AG09309 (cell line): ENCODE results near the gene FAM83F.

Source experiments
- DNase-seq: peaks from one replicate; pipeline ENCODE4 v3.0.0-alpha.2; 2010; ENCODE audit warnings: low read depth
- H3K4me3 ChIP-seq: 2 replicates; pipeline ENCODE4 v1.5.1; 2011; ENCODE audit warnings: mild to moderate bottlenecking, low read depth, low read length, moderate library complexity; ENCODE audit not compliant: control insufficient read depth
- TF ChIP-seq, protein P1 (sequence below): IDR thresholded peaks from 2 replicates; pipeline ENCODE4 v1.5.1; 2011; ENCODE audit warnings: mild to moderate bottlenecking, low read depth, low read length, inconsistent platforms; ENCODE audit not compliant: insufficient read depth, control insufficient read depth; ENCODE audit errors: missing control alignments

Gene FAM83F

DNA sequence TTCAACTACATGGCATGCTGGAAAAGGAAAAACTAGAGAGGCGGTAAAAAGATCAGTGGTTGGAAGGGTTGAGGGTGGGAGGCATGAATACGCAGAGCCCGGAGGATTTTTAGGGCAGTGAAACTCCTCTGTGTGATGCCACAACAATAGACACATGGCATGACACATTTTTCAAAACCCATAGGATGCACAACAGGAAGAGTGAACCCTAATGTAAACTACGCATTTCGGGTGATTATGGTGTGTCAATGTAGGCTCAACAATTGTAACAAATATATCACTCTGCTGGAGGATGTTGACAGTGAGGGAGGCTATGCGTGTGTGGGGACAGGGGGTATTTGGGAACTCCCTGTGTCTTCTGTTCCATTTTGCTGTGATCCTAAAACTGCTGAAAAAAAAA is 15.7 kb upstream of the FAM83F start:
- DNase-seq: no peak
- no peak overlapping the region for H3K4me3 ChIP-seq
- TF ChIP-seq, protein P1, sequence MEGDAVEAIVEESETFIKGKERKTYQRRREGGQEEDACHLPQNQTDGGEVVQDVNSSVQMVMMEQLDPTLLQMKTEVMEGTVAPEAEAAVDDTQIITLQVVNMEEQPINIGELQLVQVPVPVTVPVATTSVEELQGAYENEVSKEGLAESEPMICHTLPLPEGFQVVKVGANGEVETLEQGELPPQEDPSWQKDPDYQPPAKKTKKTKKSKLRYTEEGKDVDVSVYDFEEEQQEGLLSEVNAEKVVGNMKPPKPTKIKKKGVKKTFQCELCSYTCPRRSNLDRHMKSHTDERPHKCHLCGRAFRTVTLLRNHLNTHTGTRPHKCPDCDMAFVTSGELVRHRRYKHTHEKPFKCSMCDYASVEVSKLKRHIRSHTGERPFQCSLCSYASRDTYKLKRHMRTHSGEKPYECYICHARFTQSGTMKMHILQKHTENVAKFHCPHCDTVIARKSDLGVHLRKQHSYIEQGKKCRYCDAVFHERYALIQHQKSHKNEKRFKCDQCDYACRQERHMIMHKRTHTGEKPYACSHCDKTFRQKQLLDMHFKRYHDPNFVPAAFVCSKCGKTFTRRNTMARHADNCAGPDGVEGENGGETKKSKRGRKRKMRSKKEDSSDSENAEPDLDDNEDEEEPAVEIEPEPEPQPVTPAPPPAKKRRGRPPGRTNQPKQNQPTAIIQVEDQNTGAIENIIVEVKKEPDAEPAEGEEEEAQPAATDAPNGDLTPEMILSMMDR: no peak

DNA sequence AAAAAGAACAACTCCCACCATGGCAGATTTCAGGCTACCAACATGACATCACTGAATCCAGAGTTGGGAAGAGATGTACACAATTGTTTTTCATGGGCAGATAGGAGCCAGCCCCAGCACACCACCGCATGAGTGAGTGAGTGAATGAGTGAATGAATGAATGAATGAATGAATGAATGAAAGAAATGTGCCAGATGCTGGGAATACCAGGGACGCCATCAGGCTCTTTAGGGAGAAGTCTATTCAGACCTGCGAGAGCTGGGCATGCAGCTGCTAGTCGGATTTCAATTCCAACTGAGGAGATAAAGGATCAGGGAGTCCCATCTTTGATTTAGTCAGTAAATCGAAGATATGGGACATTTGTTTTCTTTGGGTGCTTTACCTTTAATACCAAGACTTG is 15.3 kb upstream of the FAM83F start:
- TF ChIP-seq, protein P1: no peak
- no peak overlapping the region for H3K4me3 ChIP-seq
- no peak for DNase-seq

DNA sequence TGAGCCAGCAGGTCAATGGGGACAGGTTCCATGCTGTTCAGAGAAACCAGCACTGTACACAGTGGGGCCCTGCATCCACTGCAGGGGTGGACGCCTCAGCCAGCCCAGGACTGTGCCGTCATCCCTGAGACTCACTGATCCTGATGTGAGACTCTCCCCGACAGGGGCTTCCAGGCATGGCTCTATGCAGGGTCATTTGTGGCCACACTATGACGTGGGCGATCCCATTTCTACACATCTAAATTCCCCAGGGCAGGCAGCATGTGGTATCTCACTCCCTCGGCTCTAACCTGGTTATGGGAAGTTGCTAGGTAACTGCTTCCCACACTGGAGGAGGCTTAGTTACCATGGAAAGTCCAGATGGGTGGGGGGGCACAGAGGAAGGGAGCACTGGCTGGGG is 14.2 kb upstream of the FAM83F start:
- H3K4me3 ChIP-seq: no peak overlapping the region
- DNase-seq: no peak
- TF ChIP-seq, protein P1: no peak

DNA sequence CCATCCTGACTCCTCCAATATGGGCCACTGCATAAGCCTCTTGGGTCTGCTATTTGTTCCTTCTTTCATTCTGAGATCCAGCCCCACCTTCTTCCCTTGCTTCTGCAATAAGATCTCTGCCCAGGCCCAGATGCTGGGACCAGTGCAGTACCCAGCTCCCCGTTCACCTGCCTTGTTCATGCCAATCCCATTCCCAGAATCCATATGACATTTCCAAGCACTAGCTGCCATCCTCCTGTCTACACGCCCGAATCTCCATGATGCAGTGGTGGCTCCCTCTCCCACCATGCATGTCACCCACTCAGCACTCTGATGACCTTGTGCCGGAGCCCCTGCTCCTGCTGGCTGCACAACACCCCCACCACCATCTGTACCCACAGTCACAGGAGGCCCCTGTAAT is 11.4 kb upstream of the FAM83F start:
- TF ChIP-seq, protein P1: no peak
- DNase-seq: no peak
- H3K4me3 ChIP-seq: no peak overlapping the region

DNA sequence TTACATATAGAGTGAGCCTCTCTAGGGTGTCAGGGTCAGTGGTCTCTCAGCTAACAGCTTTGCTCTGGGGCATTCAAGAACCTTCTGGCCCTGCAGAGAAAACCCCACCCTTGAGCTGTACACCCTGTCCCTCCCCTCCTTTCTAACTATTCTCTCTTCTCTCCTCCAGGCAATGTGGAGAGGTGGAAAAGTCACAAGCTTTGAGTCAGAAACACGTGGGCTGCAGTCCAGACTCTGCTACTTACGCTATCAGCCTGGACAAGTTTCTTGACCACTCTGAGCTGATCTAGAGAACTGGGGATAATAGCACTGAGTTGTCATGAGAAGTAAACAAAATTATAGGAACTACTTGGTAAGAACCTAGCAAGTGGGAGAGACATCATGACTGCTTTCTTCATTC is 10.7 kb upstream of the FAM83F start:
- DNase-seq: no peak
- H3K4me3 ChIP-seq: no peak overlapping the region
- TF ChIP-seq, protein P1: no peak

DNA sequence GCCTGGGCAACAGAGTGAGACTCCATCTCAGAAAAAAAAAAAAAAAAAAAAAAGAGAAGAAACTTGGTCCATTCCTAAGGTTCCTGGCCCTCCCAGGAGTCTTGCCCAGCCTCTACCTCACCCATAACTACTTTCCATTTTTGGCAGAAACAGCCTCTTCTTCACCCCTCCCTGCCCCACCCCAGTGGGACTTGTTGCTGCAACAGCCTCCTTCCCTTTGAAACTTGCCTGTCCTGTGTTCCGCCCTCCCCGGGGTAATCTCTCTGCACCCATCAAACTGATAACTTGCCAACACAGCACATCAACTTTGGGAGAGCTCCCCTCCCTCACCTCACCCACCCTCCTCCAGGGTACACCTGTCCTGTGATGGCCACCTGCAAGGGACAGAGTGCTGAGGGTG is 10.0 kb upstream of the FAM83F start:
- no peak for DNase-seq
- TF ChIP-seq, protein P1: no peak
- no peak overlapping the region for H3K4me3 ChIP-seq
